ENCODE data around the gene CABP7.

CABP7 gene

DNA sequence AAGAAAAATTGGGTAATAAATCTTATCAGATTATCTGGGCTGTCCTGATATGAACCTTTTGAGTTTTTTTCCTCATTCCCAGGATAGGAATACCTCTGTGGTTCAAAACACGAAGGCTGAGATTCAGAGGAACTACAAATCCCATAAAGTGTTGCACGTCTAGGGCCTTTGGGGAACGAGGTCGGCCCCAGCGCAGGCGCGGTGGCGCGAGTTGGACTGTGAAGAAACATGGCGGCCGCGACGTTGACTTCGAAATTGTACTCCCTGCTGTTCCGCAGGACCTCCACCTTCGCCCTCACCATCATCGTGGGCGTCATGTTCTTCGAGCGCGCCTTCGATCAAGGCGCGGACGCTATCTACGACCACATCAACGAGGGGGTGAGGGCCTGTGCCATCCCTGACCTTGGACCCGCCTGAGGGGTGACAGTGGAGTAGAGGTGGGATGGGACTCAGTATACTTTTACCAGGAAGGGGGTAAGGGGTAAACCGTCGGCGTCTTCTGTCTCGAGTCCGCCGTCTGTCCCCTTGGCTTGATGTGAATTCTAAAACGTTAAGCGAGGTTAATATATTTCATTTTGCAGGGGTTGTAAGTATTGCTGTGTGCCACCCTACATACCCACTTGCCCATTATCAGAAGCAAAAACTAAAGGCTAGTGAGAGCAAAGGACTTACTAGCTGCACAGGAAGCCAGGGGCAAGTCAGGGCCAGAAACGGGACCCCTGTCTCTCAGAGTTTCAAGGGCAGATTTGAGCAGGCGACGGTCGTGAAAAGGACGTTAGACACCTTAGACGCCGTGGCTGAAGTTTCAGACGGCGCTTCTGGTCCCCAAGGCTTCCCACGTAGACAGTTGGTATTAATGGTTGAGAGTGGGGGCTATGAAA is 47.6 kb downstream of the CABP7 start, which contains the start of gene UQCR10:
TSS of gene UQCR10 (plus strand) at position 199 of the 881 bp plus-strand sequence. CDS start at position 229, 30 bp downstream.
- TF ChIP-seq SUZ12 (IDR thresholded peaks at IDR 0.05; ENCODE audit: extremely low read depth, insufficient read depth, insufficient read length) = no peak
- no peak for TF ChIP-seq ZNF274 (IDR thresholded peaks at IDR 0.05; ENCODE audit: low read depth, low read length)
- peak; percentile 69 for TF ChIP-seq YY1 (IDR thresholded peaks at IDR 0.05; ENCODE audit: insufficient read depth, insufficient read length)
- Histone ChIP-seq H3K9ac (ENCODE audit: insufficient read length, low read depth) (peak within 1 kb of the TSS; percentile 100), H3K4me3 (ENCODE audit: insufficient read length, low read depth) (peak within 1 kb of the TSS; percentile 99), H3K27me3 (ENCODE audit: insufficient read depth, insufficient read length) (no peaks in the 10 kb centered on the region), H3K36me3 (ENCODE audit: insufficient read depth, insufficient read length, low read length) (peaks cover 32% of the 10 kb centered on the region), H3K4me1 (ENCODE audit: insufficient read depth, insufficient read length) (no peaks in the 10 kb centered on the region), H3K9me3 (ENCODE audit: insufficient read depth, low read length) (no peaks in the 10 kb centered on the region)
- DNase-seq (ENCODE audit: low read depth, low spot score) = peak; percentile 76

DNA sequence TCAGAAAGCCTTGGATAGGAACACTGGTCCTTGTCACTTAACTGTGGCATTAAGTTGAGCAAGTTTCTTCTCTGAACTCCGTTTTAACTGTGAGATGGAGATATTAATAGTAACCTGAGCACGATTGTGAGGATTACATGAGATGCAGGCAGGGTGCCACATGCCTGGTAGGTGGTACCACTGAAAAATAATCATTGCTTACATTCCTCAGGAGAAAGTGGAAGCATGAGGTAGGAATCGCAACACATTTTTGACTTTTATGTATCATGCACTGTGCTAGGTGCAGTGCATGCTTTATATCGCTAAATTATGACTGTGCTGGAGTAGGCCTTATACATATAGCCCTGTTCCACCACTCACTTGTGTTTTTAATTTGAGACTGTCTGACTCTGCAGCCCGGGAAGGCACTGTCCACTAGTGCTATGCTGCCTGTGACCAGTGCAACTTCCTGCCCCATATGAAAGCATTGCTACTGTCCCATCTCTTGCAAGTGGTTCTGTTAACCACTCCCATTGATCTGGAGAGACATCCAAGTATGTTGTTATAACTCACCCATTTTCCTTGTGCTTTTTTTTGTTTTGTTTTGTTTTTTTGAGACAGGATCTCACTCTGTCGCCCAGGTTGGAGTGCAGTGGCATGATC is 48.4 kb downstream of the CABP7 start:
- H3K27me3 ChIP-seq (ENCODE audit: insufficient read depth, insufficient read length) = no peaks in the 10 kb centered on the region
- no peaks in the 10 kb centered on the region for H3K4me1 ChIP-seq (ENCODE audit: insufficient read depth, insufficient read length)
- DNase-seq (ENCODE audit: low read depth, low spot score) = no peak
- peaks cover 32% of the 10 kb centered on the region for H3K36me3 ChIP-seq (ENCODE audit: insufficient read depth, insufficient read length, low read length)
- TF ChIP-seq YY1 (IDR thresholded peaks at IDR 0.05; ENCODE audit: insufficient read depth, insufficient read length) = no peak
- H3K9me3 ChIP-seq (ENCODE audit: insufficient read depth, low read length) = no peaks in the 10 kb centered on the region
- H3K9ac ChIP-seq (ENCODE audit: insufficient read length, low read depth) = peak overlapping the region; percentile 100
- peak overlapping the region; percentile 99 for H3K4me3 ChIP-seq (ENCODE audit: insufficient read length, low read depth)

DNA sequence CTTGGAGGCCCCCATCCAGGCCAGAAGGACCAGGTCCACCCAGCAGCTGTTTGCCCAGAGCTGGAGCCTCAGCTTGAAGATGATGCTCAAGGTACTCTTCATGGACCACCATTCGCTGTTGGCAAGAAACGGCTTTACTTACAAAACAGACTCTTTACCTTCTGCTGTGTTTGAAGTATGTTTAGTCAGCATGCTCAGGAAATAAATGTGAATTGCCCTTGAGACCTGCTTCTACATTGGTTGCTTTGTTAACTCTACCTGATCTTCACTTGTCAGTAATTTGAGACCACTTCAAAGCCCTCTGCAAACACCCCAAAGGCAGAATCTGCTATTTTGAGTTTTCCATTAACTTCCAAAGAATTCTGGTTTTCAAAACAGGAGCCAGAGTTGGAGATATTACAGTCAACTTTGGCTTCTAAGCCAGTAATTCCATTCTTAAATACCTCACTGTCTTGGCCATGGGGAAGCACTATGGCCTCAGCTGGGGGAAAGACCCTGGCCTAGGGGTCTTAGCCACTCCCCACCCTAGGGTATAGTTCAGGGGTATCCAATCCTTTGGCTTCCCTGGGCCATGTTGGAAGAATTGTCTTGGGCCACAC is 50.0 kb downstream of the CABP7 start:
- H3K4me1 ChIP-seq (ENCODE audit: insufficient read depth, insufficient read length) = no peaks in the 10 kb centered on the region
- TF ChIP-seq SUZ12 (IDR thresholded peaks at IDR 0.05; ENCODE audit: extremely low read depth, insufficient read depth, insufficient read length) (no peak), ZNF274 (IDR thresholded peaks at IDR 0.05; ENCODE audit: low read depth, low read length) (no peak), YY1 (IDR thresholded peaks at IDR 0.05; ENCODE audit: insufficient read depth, insufficient read length) (no peak)

DNA sequence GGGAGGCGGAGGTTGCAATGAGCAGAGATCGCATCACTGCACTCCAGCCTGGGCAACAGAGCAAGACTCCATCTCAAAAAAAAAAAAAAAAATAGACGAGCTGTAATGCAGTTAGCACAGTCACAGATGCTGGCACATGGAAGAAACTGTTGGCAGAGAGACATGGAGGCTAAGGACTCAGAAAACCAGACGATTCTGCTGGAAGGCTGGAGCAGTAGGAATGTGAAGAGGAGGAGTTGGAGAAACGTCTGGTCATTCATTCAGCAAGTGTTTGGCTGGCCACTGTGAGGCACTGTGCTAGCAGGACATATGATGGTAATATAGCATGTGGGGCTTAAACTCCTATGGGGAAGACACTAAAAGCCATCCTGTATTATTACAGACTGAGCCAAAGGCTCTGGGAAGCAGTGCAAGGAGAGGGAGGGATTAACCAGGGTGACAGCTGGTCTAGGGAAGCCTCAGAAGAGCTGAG is 52.4 kb downstream of the CABP7 start:
- Histone ChIP-seq H3K9ac (ENCODE audit: insufficient read length, low read depth) (no peak overlapping the region), H3K36me3 (ENCODE audit: insufficient read depth, insufficient read length, low read length) (peaks cover 32% of the 10 kb centered on the region), H3K27me3 (ENCODE audit: insufficient read depth, insufficient read length) (no peaks in the 10 kb centered on the region), H3K4me1 (ENCODE audit: insufficient read depth, insufficient read length) (no peaks in the 10 kb centered on the region), H3K4me3 (ENCODE audit: insufficient read length, low read depth) (no peak overlapping the region), H3K9me3 (ENCODE audit: insufficient read depth, low read length) (no peaks in the 10 kb centered on the region)
- no peak for TF ChIP-seq YY1 (IDR thresholded peaks at IDR 0.05; ENCODE audit: insufficient read depth, insufficient read length)
- TF ChIP-seq ZNF274 (IDR thresholded peaks at IDR 0.05; ENCODE audit: low read depth, low read length) = no peak
- no peak for TF ChIP-seq SUZ12 (IDR thresholded peaks at IDR 0.05; ENCODE audit: extremely low read depth, insufficient read depth, insufficient read length)
- DNase-seq (ENCODE audit: low read depth, low spot score) = no peak

More for the DNA sequence above, 50.0 kb downstream of the CABP7 start:
- Histone ChIP-seq H3K27me3 (ENCODE audit: insufficient read depth, insufficient read length) (no peaks in the 10 kb centered on the region), H3K9ac (ENCODE audit: insufficient read length, low read depth) (no peak overlapping the region), H3K36me3 (ENCODE audit: insufficient read depth, insufficient read length, low read length) (peaks cover 32% of the 10 kb centered on the region), H3K9me3 (ENCODE audit: insufficient read depth, low read length) (no peaks in the 10 kb centered on the region), H3K4me3 (ENCODE audit: insufficient read length, low read depth) (no peak overlapping the region)
- no peak for DNase-seq (ENCODE audit: low read depth, low spot score)

DNA sequence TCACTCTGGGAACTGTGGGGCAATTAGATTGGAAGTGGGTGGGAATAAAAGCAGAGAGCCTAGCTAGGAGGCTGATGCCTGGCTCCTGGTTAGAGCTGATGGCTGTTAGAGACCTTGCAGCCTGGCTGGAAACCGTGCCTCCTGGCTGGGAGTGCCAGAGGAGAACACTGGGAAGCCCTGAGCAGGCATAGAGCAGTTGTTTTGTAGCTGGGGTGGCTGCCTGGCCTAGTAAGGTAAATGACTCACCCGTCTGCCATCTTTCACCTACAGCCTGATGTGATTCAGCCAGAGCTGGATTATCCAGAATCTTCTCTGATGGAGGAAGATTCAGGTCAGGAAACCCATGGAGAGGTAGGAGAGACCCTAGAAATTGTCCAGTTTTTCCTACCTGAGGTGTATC is 53.4 kb downstream of the CABP7 start:
- Histone ChIP-seq H3K9ac (ENCODE audit: insufficient read length, low read depth) (no peak overlapping the region), H3K27me3 (ENCODE audit: insufficient read depth, insufficient read length) (no peaks in the 10 kb centered on the region), H3K36me3 (ENCODE audit: insufficient read depth, insufficient read length, low read length) (peaks cover 28% of the 10 kb centered on the region), H3K9me3 (ENCODE audit: insufficient read depth, low read length) (no peaks in the 10 kb centered on the region), H3K4me1 (ENCODE audit: insufficient read depth, insufficient read length) (no peaks in the 10 kb centered on the region), H3K4me3 (ENCODE audit: insufficient read length, low read depth) (no peak overlapping the region)
- DNase-seq (ENCODE audit: low read depth, low spot score) = no peak
- TF ChIP-seq ZNF274 (IDR thresholded peaks at IDR 0.05; ENCODE audit: low read depth, low read length) (no peak), SUZ12 (IDR thresholded peaks at IDR 0.05; ENCODE audit: extremely low read depth, insufficient read depth, insufficient read length) (no peak), YY1 (IDR thresholded peaks at IDR 0.05; ENCODE audit: insufficient read depth, insufficient read length) (no peak)

DNA sequence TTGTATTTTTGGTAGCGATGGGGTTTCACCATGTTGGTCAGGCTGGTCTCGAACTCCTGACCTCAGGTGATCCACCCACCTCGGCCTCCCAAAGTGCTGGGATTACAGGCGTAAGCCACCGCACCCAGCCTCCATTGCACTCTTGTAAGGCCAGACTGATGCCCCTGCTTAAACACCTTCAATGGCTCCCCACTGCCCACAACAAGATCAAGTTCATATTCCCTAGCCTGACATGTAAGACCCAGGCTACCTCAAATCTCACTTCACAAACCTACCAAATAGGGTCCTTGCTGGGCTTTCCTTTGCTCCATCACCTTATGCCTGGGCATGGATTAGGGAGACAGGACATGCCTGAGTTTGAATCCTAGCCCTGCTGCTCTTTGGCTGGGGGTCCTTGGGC is 60.4 kb downstream of the CABP7 start:
- Histone ChIP-seq H3K4me3 (ENCODE audit: insufficient read length, low read depth) (no peak overlapping the region), H3K27me3 (ENCODE audit: insufficient read depth, insufficient read length) (no peaks in the 10 kb centered on the region), H3K4me1 (ENCODE audit: insufficient read depth, insufficient read length) (peaks cover 12% of the 10 kb centered on the region), H3K36me3 (ENCODE audit: insufficient read depth, insufficient read length, low read length) (no peaks in the 10 kb centered on the region), H3K9me3 (ENCODE audit: insufficient read depth, low read length) (no peaks in the 10 kb centered on the region), H3K9ac (ENCODE audit: insufficient read length, low read depth) (no peak overlapping the region)
- DNase-seq (ENCODE audit: low read depth, low spot score) = no peak
- TF ChIP-seq YY1 (IDR thresholded peaks at IDR 0.05; ENCODE audit: insufficient read depth, insufficient read length) = no peak
- TF ChIP-seq ZNF274 (IDR thresholded peaks at IDR 0.05; ENCODE audit: low read depth, low read length) = no peak
- no peak for TF ChIP-seq SUZ12 (IDR thresholded peaks at IDR 0.05; ENCODE audit: extremely low read depth, insufficient read depth, insufficient read length)

All from NT2/D1 (cell line).